A673 (cell line): ENCODE results near the gene ABI3BP. TPM values are rescaled to one million over a fixed set of nuclear protein-coding genes. Genes with fewer than 3 reads are reported as not detected.

ENCODE experiments used
- BruUV-seq: library from RNA; stranded (reverse); fragments of 400-500 nt; replicated peaks from 2 replicates; lab custom pipeline; 2021; lab: Mats Ljungman, UMichigan
- CTCF ChIA-PET: fragments of 300-600 bp; sonication (Branson Sonifier 250); formaldehyde crosslinking; loops from one replicate; lab custom pipeline; 2022; ENCODE audit warnings: antibody characterized with exemption; lab: Charles Lee
- POLR2A ChIA-PET: fragments of 300-600 bp; sonication (Branson Sonifier 250); formaldehyde crosslinking; loops from one replicate; lab custom pipeline; 2022; ENCODE audit warnings: antibody characterized with exemption; ENCODE audit not compliant: low non-redundant PET; lab: Charles Lee
- DNase-seq: peaks from one replicate; pipeline ENCODE4 v3.0.0-alpha.2; 2015; ENCODE audit warnings: low spot score
- H3K27ac ChIP-seq: fragments of 200-600 bp; sonication (generic); 2 replicates; pipeline ENCODE4 v1.5.1; 2016; ENCODE audit warnings: mixed run types, low read depth, mild to moderate bottlenecking, mixed read lengths, antibody characterized with exemption, low read length; ENCODE audit not compliant: poor library complexity, severe bottlenecking
- H3K27me3 ChIP-seq: fragments of 200-600 bp; sonication (generic); replicated peaks from 2 replicates; pipeline ENCODE4 v1.6.1; 2017; ENCODE audit warnings: mixed run types, low read depth, mild to moderate bottlenecking, mixed read lengths, antibody characterized with exemption, low read length; ENCODE audit not compliant: insufficient read depth, poor library complexity
- H3K36me3 ChIP-seq: fragments of 200-600 bp; sonication (generic); 2 replicates; pipeline ENCODE4 v1.6.1; 2016; ENCODE audit warnings: mixed run types, mild to moderate bottlenecking, mixed read lengths, antibody characterized with exemption, low read length; ENCODE audit not compliant: insufficient read depth, poor library complexity, severe bottlenecking
- H3K4me1 ChIP-seq: fragments of 200-600 bp; sonication (generic); 2 replicates; pipeline ENCODE4 v1.6.1; 2017; ENCODE audit warnings: mixed run types, mild to moderate bottlenecking, mixed read lengths, antibody characterized with exemption, low read length; ENCODE audit not compliant: insufficient read depth, poor library complexity, severe bottlenecking
- H3K4me3 ChIP-seq: fragments of 200-600 bp; sonication (generic); 2 replicates; pipeline ENCODE4 v1.5.1; 2016; ENCODE audit warnings: low read depth, mixed run types, mild to moderate bottlenecking, mixed read lengths, low read length; ENCODE audit not compliant: poor library complexity, severe bottlenecking
- H3K9me3 ChIP-seq: fragments of 200-600 bp; sonication (generic); 2 replicates; pipeline ENCODE4 v1.6.1; 2016; ENCODE audit warnings: mixed run types, low read depth, mild to moderate bottlenecking, mixed read lengths, antibody characterized with exemption, low read length; ENCODE audit not compliant: poor library complexity, severe bottlenecking
- EZH2 ChIP-seq: fragments of 200-600 bp; sonication (generic); IDR thresholded peaks from 2 replicates; pipeline ENCODE4 v1.6.1; 2017; ENCODE audit warnings: borderline replicate concordance, low read depth, mild to moderate bottlenecking, mixed read lengths, antibody characterized with exemption, low read length; ENCODE audit not compliant: poor library complexity, severe bottlenecking
- intact Hi-C: fragments of 100-400 bp; cut with micrococcal nuclease; formaldehyde crosslinking; loops from one replicate; pipeline ENCODE4 v1.10.0; 2022; ENCODE audit not compliant: unreplicated experiment
- total RNA-seq: library from RNA; stranded (reverse); gene quantifications from 2 replicates; pipeline ENCODE4 v1.2.3, GENCODE V29; 2021
- TF ChIP-seq, protein P1 (sequence below): fragments of 300-800, 200-600 bp; sonication (generic); conservative IDR thresholded peaks from 2 replicates; pipeline ENCODE4 v1.5.1; 2017; ENCODE audit warnings: low read depth, mild to moderate bottlenecking, antibody characterized with exemption, low read length, moderate library complexity, mixed read lengths

ABI3BP gene
- total RNA-seq, 1 experiment from 2014 or later, result 5.2 TPM

DNA sequence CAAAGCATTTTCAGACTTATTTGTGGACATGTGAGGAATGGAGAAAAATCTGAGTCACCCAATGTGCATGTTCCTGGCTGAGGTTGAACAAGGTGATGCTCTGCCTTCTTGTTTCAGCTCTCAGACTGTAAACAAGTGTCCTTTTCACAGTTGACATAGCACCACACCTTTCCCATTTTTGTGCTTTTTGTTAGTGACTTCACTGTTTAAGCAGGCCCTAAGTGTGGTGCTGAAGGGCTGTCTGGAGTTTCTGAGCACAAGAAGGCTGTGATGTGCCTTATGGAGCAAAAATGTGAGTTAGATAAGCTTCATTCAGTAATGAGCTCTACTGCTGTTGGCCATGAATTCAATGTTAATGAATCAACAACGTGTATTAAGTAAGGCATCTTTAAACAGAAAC lies 20.4 kb downstream of the ABI3BP start:
- no peak for DNase-seq
- H3K27ac ChIP-seq, result no peak overlapping the region
- H3K9me3 ChIP-seq, result no peaks in the 10 kb centered on the region
- no peaks in the 10 kb centered on the region for H3K27me3 ChIP-seq
- ChIA-PET POLR2A (no interaction called here), CTCF (no interaction called here)
- BruUV-seq, result no TSS peak
- H3K4me1 ChIP-seq, result no peaks in the 10 kb centered on the region
- no peaks in the 10 kb centered on the region for H3K36me3 ChIP-seq
- intact Hi-C loops, result no loop called here
- no peak for TF ChIP-seq EZH2
- TF ChIP-seq, protein P1, sequence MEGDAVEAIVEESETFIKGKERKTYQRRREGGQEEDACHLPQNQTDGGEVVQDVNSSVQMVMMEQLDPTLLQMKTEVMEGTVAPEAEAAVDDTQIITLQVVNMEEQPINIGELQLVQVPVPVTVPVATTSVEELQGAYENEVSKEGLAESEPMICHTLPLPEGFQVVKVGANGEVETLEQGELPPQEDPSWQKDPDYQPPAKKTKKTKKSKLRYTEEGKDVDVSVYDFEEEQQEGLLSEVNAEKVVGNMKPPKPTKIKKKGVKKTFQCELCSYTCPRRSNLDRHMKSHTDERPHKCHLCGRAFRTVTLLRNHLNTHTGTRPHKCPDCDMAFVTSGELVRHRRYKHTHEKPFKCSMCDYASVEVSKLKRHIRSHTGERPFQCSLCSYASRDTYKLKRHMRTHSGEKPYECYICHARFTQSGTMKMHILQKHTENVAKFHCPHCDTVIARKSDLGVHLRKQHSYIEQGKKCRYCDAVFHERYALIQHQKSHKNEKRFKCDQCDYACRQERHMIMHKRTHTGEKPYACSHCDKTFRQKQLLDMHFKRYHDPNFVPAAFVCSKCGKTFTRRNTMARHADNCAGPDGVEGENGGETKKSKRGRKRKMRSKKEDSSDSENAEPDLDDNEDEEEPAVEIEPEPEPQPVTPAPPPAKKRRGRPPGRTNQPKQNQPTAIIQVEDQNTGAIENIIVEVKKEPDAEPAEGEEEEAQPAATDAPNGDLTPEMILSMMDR, result no peak
- H3K4me3 ChIP-seq, result no peak overlapping the region

DNA sequence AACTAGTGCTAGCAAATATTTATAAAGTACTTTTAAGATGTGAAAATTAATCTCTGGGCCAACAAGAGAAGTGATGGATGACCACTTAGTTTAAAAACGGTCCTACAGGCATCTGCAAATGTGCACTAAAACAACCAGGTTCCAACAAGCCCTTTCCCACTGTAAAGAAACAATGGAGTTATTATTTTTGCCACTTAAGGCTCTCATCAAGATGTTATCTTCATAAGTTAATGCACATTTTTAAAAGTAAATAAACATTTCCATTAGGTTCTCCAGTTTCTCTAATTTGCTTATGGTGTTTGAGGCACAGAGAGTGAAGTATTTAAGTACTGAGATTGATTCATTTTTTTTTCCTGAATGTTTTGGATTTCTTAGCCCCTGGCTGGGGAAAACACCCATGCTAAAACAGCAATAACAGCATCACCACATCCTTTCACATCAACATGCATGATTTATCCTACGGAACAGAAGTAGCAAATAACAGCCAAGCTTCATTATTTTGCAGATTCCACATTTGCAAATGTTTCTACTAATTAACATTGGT lies 20.8 kb downstream of the ABI3BP start:
- CTCF ChIA-PET, result no interaction called here
- Histone ChIP-seq H3K27me3 (no peaks in the 10 kb centered on the region), H3K27ac (no peak overlapping the region), H3K4me1 (no peaks in the 10 kb centered on the region), H3K4me3 (no peak overlapping the region), H3K9me3 (no peaks in the 10 kb centered on the region), H3K36me3 (no peaks in the 10 kb centered on the region)
- POLR2A ChIA-PET, result no interaction called here
- DNase-seq, result no peak
- BruUV-seq, result no TSS peak
- intact Hi-C loops, result no loop called here
- TF ChIP-seq EZH2, result no peak
- TF ChIP-seq, protein P1, result no peak

DNA sequence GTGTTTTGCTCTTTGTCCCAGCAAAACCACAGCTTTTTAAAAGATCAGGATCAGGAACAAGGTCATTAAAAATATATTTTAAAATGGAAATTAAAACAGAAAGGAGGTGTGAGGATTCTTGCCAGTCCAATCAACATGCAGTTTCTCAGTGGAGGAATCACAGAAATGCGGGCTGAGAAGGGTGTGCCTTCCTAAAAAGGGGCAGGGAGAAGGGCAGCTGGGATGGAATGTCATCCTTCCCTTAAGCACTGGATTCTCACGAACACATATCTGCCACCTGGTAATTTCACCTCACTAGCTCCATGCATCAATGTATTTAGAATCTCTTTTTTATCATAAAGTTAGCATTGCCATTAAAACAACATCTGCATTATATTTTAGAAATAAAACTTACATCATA lies 21.4 kb downstream of the ABI3BP start:
- no TSS peak for BruUV-seq
- no peak for DNase-seq
- CTCF ChIA-PET, result no interaction called here
- Histone ChIP-seq H3K27ac (no peak overlapping the region), H3K27me3 (no peaks in the 10 kb centered on the region), H3K4me3 (no peak overlapping the region), H3K9me3 (no peaks in the 10 kb centered on the region), H3K4me1 (no peaks in the 10 kb centered on the region), H3K36me3 (no peaks in the 10 kb centered on the region)
- no peak for TF ChIP-seq EZH2
- TF ChIP-seq, protein P1, result no peak
- intact Hi-C loops, result no loop called here
- POLR2A ChIA-PET, result no interaction called here
